ENCODE data around the gene ATF7.

DNA sequence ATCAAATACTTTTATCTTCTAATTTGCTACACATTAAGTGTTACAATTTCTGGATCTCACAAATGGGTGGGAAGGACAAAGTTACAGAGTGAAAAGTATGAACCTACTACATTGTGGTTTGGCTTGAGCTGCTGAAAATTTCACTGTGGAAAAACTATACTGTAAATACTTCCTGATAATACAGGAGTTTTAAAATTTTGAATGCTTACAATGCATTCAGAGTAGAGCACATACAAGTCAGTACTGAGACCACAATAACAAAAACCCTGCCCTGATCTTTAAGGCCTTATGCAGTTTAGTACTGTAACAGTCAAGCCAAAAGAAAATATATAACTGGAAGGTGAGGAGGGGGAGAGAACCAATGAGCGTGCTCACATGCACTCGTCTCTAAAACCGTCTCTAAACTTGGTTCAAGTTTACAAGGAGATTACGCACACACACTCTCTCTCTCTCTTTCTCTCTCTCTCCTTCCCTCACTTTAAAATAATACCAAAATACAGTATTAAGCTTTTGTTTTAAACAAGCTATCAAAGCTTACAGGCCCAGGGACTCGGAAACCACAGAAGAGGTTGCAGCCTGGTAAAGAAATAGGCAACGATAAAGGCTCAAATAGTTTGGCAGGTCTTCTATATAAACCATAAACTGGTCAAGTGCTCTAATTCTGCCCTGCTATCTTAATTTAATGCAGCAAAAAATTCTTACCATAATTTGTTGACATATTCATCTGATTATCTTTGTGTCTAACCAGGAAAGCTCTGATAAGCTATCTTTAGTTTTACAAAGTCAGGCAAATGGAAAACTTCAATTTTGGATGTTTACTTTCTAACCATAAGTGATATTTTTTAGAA lies 58.0 kb downstream of the ATF7 start:
- TF ChIP-seq CTCF (tag by site-specific recombination; IDR thresholded peaks at IDR 0.05) (no peak), ZNF423 (tag by site-specific recombination; IDR thresholded peaks at IDR 0.05) (no peak), ZIC2 (tag by site-specific recombination; IDR thresholded peaks at IDR 0.05) (no peak), GLIS2 (tag by site-specific recombination; IDR thresholded peaks at IDR 0.05) (no peak), ZNF664 (tag by site-specific recombination; IDR thresholded peaks at IDR 0.05) (no peak)
- TF ChIP-seq, protein P1, sequence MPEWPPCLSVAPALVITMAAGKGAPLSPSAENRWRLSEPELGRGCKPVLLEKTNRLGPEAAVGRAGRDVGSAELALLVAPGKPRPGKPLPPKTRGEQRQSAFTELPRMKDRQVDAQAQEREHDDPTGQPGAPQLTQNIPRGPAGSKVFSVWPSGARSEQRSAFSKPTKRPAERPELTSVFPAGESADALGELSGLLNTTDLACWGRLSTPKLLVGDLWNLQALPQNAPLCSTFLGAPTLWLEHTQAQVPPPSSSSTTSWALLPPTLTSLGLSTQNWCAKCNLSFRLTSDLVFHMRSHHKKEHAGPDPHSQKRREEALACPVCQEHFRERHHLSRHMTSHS (tag by site-specific recombination; IDR thresholded peaks at IDR 0.05): no peak

Data from HEK293 (cell line).